HG03571 (cell line): ENCODE results near the gene AIFM3.

ENCODE experiments used
- ATAC-seq: cut with Tn5 transposase; IDR thresholded peaks from one replicate; pipeline ENCODE4 v1.9.1; 2021; ENCODE audit not compliant: unreplicated experiment

Gene AIFM3

DNA sequence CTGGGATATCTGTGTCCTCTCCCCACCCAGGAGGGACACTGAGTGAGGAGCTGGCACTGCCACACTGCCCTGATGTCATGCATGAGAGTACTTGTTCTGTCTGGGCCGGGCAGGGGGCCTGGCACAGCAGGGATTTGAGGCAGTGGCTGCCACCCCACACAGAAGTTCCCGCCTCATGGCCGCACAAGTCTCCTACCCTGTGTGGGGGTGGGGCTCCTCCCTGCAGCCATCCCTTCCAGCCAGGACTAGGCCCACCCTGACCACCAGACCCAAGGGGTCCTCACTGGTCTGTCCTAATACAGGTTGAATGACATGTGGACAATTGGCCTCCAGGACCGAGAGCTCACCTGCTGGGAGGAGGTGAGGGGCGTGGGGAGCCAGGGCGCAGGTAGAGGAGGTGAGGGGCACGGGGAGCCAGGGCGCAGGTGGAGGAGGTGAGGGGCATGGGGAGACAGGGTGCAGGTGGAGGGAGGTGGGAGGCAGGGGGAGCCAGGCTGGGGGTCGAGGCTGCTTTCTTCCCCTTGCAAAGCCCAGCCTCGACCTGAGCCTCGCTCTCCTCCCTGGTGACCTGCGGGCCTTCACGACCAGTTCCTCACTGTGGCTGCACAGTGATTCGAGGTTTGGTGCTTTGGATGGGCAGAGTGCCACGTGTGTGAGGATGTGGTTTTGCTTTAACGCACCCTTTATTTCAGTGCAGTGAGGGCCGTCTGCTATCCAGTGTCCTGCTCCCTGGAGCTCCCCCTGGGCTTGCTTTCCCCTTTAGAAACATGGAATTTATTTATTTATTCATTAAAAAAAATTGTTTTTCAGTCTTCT, 22.5 kb downstream of the AIFM3 start:
- no peak for ATAC-seq

DNA sequence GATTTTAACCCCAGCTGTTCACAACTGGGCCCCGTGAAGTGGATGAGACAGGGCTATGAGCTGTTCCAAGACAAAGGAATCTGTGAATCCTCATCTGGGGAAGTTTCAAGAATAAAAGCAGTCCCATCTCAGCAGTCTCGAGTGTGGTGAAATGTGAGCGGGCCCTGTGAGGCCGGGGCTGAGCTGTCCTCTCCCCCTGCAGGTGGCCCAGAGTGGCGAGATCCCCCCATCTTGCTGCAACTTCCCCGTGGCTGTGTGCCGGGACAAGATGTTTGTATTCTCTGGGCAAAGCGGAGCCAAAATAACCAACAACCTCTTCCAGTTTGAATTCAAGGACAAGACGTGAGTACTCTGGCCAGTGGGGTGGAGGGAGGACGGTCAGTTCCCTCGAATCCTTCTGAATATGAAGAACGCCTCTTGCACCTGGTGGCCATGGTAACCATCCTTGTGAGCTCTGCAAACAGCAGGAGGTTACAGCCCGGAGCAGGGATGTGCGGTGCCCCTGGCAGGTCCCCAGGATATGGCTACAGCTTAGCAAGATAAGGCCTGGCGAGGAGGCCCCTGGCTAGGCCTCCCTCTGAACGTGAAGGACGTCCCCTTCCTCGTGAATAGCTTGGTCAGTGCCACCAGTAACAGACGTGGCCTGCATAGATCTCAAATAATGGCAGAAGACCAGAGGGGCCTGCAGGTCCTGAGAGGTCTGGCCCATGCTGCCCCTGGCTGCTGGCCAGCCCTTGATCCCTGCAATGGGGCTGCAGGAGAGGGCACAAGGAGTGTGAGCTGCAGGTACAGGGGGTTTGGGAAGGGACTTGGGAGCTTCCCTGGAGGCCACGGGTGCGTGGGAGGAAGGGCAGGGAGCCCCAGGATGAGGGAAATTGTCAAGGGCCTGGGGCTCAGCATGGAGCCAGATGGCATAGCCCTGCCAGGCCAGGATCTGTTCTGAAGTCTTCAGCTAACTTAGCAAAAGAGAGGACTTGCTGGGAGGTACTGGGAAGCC, 23.4 kb downstream of the AIFM3 start:
- no peak for ATAC-seq

- no peak for ATAC-seq
These were observed 24.4 kb downstream of the AIFM3 start for GRCh38 chr22:20991252-20992055.

DNA sequence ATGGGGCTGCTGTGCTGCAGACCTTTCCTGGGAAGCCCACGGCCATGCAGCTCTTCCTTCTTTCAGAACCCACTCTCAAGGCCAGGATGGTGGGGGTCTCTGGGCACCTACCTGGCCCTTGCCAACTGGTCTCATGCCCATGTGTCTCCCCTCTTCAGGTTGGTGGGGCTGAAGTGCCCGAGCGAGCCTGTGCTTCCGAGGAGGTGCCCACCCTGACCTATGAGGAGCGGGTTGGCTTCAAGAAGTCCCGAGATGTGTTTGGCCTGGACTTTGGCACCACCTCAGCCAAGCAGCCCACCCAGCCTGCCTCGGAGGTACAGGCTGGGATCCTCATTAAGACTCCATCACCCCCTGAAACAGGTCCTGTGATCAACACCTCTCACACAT, 25.0 kb downstream of the AIFM3 start:
- ATAC-seq = no peak

- ATAC-seq = no peak
These were observed 25.6 kb downstream of the AIFM3 start for GRCh38 chr22:20992456-20993303.

DNA sequence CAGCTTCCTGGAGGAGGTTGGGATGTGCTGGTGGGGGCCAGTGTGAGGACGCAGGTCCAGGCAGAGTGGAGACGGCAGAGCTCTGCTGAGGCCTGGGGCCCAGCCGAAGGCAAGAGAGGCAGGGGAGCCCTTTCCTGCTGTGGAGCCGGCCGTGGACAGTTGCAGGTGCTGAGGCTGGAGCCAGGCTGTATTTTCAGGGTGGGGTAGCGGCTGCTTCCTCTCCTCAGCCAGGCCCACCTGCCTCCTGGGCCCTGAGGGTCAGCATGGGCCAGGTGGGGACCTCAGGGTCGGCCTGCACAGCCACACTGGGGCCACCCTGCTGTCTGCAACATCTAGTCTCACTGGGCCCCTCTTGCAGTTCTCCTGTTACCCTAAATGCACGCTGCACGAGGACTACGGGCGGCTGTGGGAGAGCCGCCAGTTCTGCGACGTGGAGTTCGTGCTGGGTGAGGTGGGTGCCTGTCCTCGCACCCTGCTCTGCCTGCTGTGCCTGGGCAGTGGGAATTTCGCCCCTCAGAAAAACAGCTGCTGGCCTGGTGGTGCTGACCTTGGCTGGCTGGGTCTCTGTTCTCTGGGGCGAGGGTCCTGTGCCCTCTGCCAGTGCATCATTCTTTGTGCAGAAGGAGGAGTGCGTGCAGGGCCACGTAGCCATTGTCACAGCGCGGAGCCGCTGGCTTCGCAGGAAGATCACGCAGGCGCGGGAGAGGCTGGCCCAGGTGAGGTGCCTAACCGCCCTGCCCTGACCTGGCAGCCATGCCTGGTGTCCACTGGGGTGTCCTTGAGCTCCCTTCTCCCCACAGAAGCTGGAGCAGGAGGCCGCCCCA, 26.5 kb downstream of the AIFM3 start:
- no peak for ATAC-seq

DNA sequence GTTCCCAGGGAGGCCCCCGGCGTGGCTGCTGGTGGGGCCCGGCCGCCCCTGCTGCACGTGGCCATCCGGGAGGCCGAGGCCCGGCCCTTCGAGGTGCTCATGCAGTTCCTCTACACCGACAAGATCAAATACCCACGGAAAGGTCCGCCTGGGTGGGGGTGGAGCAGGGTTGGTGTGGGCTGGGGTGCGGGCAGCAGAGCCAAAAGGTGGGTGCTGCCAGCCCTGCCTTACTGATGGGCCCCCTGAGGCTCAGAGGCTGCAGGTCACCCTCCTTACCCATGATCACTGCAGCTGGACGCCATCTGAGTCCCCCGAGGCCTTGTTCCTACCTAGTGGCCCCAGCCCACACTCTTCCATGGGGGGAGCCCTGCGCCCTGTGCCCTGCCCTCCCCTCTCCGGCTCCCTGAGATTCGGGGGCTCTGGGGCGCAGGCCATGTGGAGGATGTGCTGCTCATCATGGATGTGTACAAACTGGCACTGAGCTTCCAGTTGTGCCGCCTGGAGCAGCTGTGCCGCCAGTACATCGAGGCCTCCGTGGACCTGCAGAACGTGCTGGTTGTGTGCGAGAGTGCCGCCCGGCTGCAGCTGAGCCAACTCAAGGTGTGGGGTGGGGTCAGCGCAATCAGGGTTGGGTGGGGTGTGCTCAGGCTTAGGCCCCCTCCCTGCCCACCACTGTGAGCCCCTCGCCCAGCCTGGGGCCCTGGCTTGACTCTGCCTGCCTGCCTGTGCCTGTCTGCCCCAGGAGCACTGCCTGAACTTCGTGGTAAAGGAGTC, 27.3 kb downstream of the AIFM3 start:
- ATAC-seq = no peak

- ATAC-seq = no peak
These were observed 27.8 kb downstream of the AIFM3 start for GRCh38 chr22:20994902-20995241.

GRCh38 chr22:20995329-20996030, 28.4 kb downstream of the AIFM3 start:
- ATAC-seq = no peak

DNA sequence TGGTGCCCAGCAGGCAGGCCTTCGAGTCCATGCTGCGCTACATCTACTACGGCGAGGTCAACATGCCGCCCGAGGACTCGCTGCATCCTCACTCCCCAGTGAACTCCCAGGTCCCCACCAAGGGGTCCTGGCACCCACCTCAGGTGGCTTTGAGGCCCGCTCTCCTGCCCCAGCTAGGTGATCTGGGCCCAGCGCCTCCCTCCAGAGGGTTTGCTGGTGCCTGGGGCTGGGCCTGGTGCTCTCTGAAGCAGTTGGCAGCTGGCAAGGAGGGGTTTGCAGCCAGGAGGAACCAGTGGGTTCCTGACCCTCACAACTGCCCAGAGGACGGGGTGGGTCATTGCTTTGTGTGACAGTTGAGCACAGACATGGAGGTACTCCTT, 29.0 kb downstream of the AIFM3 start:
- no peak for ATAC-seq

GRCh38 chr22:20996598-20997535, 29.8 kb downstream of the AIFM3 start:
- ATAC-seq = no peak

- no peak for ATAC-seq
These were observed 30.6 kb downstream of the AIFM3 start for GRCh38 chr22:20997536-20998257.

- ATAC-seq = no peak
These were observed 31.6 kb downstream of the AIFM3 start for GRCh38 chr22:20998411-20999336.

DNA sequence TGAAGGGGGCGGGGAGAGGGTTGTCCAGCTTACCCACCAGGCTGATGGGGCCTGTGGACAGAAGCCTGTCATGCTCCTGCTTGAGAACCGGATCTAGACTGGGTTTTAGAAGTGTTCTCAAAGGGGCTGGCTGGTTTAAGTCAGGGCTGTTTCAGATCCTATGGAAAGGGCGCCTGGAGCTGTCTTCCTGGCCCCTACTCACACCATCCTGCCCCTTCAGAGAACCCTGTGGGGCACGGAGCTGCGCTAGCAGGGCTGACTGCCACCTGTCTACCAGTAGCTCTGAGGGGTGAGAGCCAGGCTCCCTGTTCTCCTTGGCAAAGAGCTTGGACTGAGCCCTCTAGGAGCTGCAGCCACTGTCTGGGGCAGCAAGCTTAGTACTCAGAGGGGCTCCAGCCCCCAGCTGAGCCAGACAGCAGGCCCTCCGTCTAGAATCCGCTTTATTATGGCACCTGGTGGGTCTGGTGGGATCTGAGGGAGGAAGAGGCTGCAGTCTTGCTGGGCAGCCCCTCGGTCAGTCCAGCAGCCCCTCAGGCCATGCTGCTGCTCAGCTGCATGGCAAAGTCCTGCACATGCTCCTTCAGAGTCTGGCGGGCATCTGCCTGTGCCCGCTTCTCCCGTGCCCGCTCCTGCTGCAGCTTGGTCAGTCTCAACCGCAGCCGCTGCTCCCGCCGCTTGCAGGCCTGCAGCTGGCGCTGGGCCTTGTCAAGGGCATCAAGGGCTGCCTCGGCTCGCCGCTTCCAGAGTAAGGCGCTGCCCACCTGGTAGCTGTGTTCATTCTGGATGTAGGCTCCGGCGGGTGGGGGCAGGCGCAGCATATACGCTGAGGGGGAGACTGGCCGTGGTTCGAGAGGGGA, 32.5 kb downstream of the AIFM3 start:
- no peak for ATAC-seq
